Esophagus squamous epithelium (tissue), 5 donors: ENCODE data around the gene CSNK1G1. TPM values are rescaled to one million over a fixed set of nuclear protein-coding genes. Genes with fewer than 3 reads are reported as not detected.
A peak's percentile ranks its signal among the peaks of the same experiment; 100 is the strongest.

ENCODE experiments used
- DNase-seq: peaks from one replicate; lab custom pipeline; 2025; lab: John Stamatoyannopoulos, UW
- H3K27ac ChIP-seq, 4 donors: fragments of 200-600 bp; sonication (generic); one replicate each; pipeline ENCODE4 v1.5.1; 2016 to 2019; ENCODE audit warnings: mild to moderate bottlenecking in 1 of 4
- H3K27me3 ChIP-seq, 4 donors: fragments of 200-600 bp; sonication (generic); 1 replicate in 3 of 4; 2 replicates in 1 of 4; pipeline versions ENCODE4 v1.5.1 to v1.6.0; 2017 to 2021; ENCODE audit warnings: antibody characterized with exemption in 1 of 4
- H3K36me3 ChIP-seq, 3 donors: fragments of 200-600 bp; sonication (generic); one replicate each; pipeline ENCODE4 v1.5.1; 2016 to 2019
- H3K4me1 ChIP-seq, 3 donors: fragments of 200-600 bp; sonication (generic); one replicate each; pipeline ENCODE4 v1.5.1; 2017 to 2019
- H3K4me3 ChIP-seq, 4 donors: fragments of 200-600 bp; sonication (generic); 1 replicate in 3 of 4; 2 replicates in 1 of 4; pipeline ENCODE4 v1.5.1; 2016 to 2019; ENCODE audit warnings: mild to moderate bottlenecking in 2 of 4, moderate library complexity in 1 of 4
- H3K9me3 ChIP-seq, 3 donors: fragments of 200-600 bp; sonication (generic); one replicate each; pipeline ENCODE4 v1.5.1; 2016 to 2019
- POLR2A ChIP-seq, 4 donors: fragments of 450-650 bp; IDR thresholded peaks; one replicate each; pipeline ENCODE4 v1.6.1; 2017; ENCODE audit warnings: antibody characterized with exemption in 4 of 4, mild to moderate bottlenecking in 4 of 4, moderate library complexity in 3 of 4
- WGBS, 2 donors: methylation state at CpG; one replicate each; pipeline ENCODE4 v1.1.5; 2018; 5-methylcytosine and 5-hydroxymethylcytosine counted together
- intact Hi-C: fragments of 100-400 bp; cut with DNase I; formaldehyde crosslinking; loops from one replicate; pipeline ENCODE4 v1.15.0; 2022
- total RNA-seq, 4 donors: library from RNA; depleted of rRNA; stranded (reverse); fragments of >200 nt; gene quantifications; one replicate each; pipeline ENCODE4 v1.1.0, GENCODE V29; 2016
- TF ChIP-seq, protein P1 (sequence below), 6 experiments: fragments of 450-650 bp in 4 of 6; fragments of 200-600 bp in 2 of 6; sonication (generic) in 2 of 6; IDR thresholded peaks; one replicate each; pipeline ENCODE4 v1.5.1; 2016 to 2019; ENCODE audit warnings: antibody characterized with exemption in 6 of 6, mild to moderate bottlenecking in 4 of 6, moderate library complexity in 4 of 6
- donor health status: DM: yes; HTN: yes; CAD: no.

CSNK1G1 gene
- total RNA-seq, 4 donors from 2014 or later, result 15.0 to 21.4 (median 16.8) TPM

DNA sequence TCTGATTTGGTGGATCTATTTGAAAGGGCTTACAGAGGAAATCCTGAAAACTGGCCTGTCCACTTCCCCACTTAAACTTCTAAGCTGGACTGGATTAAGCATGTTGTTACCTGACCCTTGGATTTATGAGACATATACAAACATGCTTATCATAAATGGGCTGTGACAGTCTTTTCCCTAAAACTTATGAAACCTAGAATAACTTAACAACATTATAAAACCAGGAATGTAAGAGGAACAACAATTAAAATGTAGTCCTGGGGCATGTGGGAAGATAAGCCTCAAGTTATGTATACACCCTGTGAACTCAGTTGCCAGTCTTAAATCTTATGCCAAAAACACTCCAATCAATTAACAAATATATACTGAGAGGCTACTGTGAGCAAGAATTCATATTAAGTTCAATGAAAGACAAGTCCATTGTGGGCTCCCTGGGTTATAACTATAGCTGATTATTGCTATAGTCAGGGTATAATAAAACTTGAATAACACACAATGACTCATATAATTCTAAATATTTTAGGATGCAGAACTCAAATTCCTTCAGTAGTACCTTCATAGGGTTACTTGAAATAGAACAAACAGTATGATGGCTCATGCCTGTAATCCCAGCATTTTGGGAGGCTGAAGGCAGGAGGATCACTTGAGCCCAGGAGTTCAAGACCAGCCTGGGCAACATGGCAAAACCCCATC lies 105.9 kb downstream of the CSNK1G1 start:
- Histone ChIP-seq H3K27ac (peak overlapping the region; percentile 4 to 78 (median 47)), H3K4me3 (no peak overlapping the region), H3K36me3 (no peaks in the 10 kb centered on the region), H3K27me3 (no peaks in the 10 kb centered on the region), H3K4me1 (peaks cover 0 to 55% (median 28%) of the 10 kb centered on the region in 3 donors), H3K9me3 (no peaks in the 10 kb centered on the region)
- TF ChIP-seq, protein P1, sequence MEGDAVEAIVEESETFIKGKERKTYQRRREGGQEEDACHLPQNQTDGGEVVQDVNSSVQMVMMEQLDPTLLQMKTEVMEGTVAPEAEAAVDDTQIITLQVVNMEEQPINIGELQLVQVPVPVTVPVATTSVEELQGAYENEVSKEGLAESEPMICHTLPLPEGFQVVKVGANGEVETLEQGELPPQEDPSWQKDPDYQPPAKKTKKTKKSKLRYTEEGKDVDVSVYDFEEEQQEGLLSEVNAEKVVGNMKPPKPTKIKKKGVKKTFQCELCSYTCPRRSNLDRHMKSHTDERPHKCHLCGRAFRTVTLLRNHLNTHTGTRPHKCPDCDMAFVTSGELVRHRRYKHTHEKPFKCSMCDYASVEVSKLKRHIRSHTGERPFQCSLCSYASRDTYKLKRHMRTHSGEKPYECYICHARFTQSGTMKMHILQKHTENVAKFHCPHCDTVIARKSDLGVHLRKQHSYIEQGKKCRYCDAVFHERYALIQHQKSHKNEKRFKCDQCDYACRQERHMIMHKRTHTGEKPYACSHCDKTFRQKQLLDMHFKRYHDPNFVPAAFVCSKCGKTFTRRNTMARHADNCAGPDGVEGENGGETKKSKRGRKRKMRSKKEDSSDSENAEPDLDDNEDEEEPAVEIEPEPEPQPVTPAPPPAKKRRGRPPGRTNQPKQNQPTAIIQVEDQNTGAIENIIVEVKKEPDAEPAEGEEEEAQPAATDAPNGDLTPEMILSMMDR (IDR thresholded peaks at IDR 0.05), result no peak
- no peak for TF ChIP-seq POLR2A (IDR thresholded peaks at IDR 0.05)
- intact Hi-C loops, result no loop called here
- no peak for DNase-seq

DNA sequence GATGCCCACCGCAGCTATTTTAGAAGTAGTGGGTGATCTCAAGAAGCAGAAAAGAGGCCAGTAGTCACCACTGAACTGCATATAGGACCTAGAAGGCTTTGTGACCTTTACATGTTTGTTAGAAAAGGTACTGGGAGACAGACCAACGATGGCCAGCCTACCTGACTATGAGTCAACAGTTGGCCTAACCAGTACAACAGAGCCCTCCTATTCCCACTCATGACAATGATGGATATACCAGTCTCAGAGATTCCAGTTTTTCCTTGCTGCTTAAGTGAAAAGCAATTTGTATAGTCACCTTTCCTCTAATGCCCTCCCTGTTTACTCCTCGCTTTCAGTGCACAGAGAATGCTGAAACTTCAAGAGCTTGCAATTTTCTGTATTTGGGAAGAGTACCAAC lies 106.6 kb downstream of the CSNK1G1 start:
- TF ChIP-seq POLR2A (IDR thresholded peaks at IDR 0.05), result no peak
- TF ChIP-seq, protein P1 (IDR thresholded peaks at IDR 0.05), result no peak
- no peaks in the 10 kb centered on the region for H3K27me3 ChIP-seq
- H3K36me3 ChIP-seq, result no peaks in the 10 kb centered on the region
- H3K9me3 ChIP-seq, result no peaks in the 10 kb centered on the region
- peak overlapping the region in 3 of 4 donors; percentile 29 to 78 (median 65) for H3K27ac ChIP-seq
- WGBS, 2 donors, result 42 to 67% methylated on average over 3 of the region's 3 CpGs
- intact Hi-C loops, result no loop called here
- no peak overlapping the region for H3K4me3 ChIP-seq
- peaks cover 0 to 55% (median 28%) of the 10 kb centered on the region in 3 donors for H3K4me1 ChIP-seq
- no peak for DNase-seq

DNA sequence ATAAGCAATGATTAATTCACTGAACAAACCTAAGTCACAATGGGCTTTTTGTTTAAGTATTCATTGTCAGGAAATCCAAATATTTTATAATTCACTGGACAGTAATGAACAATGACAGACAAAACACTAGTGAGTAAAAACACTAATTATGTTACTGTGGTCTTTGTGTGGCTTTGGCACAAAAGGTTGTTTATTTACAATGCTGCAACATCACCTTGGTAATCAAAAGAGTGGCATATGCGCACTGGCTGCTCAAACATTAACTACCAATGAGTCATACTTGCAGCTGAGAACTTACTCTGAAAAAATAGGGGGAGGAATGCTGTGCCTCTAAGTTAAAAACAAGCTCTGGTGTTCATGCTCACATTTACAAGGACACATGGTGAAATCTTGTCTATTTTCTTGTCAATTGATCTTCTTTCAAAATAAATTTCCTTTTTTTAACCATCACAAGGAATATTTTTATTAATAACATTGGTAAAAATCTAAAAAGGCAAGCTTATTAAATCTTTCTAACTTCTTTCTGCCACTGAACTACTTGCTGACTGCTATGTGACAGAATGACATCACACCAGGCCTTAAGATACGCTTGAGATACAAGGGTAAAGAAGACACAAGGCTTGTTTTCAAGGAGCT lies 107.9 kb downstream of the CSNK1G1 start:
- no peak for DNase-seq
- TF ChIP-seq, protein P1 (IDR thresholded peaks at IDR 0.05), result no peak
- no peak for TF ChIP-seq POLR2A (IDR thresholded peaks at IDR 0.05)
- no peaks in the 10 kb centered on the region for H3K36me3 ChIP-seq
- H3K27me3 ChIP-seq, result no peaks in the 10 kb centered on the region
- peak overlapping the region; percentile 29 to 78 (median 52) for H3K27ac ChIP-seq
- WGBS, 2 donors, result 12 to 35% methylated on average over 2 of the region's 2 CpGs
- intact Hi-C loops, result no loop called here
- H3K4me3 ChIP-seq, result no peak overlapping the region
- peaks cover 0 to 55% (median 28%) of the 10 kb centered on the region in 3 donors for H3K4me1 ChIP-seq
- no peaks in the 10 kb centered on the region for H3K9me3 ChIP-seq

DNA sequence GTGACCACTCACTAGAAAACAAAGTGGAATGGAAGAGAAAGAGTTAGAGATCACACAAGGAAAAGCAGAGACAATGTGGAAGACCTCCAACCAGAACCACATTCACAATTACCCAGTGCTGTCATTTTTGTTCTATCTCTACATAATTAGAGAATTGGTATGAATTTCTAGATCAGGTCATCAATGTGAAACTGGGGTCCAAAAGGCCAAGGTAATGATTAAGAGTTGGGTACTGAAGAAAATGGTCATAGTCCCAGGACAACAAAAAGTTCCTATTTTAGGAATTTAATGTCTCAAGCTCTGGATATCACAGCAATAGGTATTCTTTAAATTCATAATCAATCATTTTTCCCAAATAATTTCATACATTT lies 108.5 kb downstream of the CSNK1G1 start:
- DNase-seq, result no peak
- TF ChIP-seq, protein P1 (IDR thresholded peaks at IDR 0.05), result no peak
- no peak for TF ChIP-seq POLR2A (IDR thresholded peaks at IDR 0.05)
- Histone ChIP-seq H3K27ac (peak overlapping the region in 3 of 4 donors; percentile 40 to 78 (median 65)), H3K4me1 (peaks cover 0 to 55% (median 28%) of the 10 kb centered on the region in 3 donors), H3K36me3 (no peaks in the 10 kb centered on the region), H3K27me3 (no peaks in the 10 kb centered on the region), H3K4me3 (no peak overlapping the region), H3K9me3 (no peaks in the 10 kb centered on the region)
- intact Hi-C loops, result no loop called here
